Thoracic aorta (tissue), 2 donors: ENCODE results near the gene ADAMTS4. TPM values are rescaled to one million over a fixed set of nuclear protein-coding genes. Genes with fewer than 3 reads are reported as not detected.

Experiments
- ATAC-seq: fragments of 150-250 bp; one replicate; pipeline ENCODE4 v1.8.0; 2017; ENCODE audit warnings: low read depth; ENCODE audit not compliant: insufficient number of reproducible peaks, low FRiP score
- DNase-seq: peaks from one replicate; pipeline ENCODE4 v3.0.0-alpha.2; 2020; ENCODE audit warnings: low spot score
- H3K27ac ChIP-seq, 2 donors: fragments of 200-600 bp; sonication (generic); 1 replicate in 1 of 2; 2 replicates in 1 of 2; pipeline ENCODE4 v1.5.1; 2016; ENCODE audit warnings: mild to moderate bottlenecking in 2 of 2, moderate library complexity in 2 of 2
- H3K27me3 ChIP-seq: fragments of 200-600 bp; sonication (generic); replicated peaks from 2 replicates; pipeline ENCODE4 v1.6.0; 2016; ENCODE audit warnings: mild to moderate bottlenecking; ENCODE audit not compliant: insufficient read depth
- H3K36me3 ChIP-seq: fragments of 200-600 bp; sonication (generic); one replicate; pipeline ENCODE4 v1.5.1; 2016
- H3K4me1 ChIP-seq, 2 donors: fragments of 200-600 bp; sonication (generic); 1 replicate in 1 of 2; 2 replicates in 1 of 2; pipeline versions ENCODE4 v1.5.1 to v1.6.0; 2016; ENCODE audit warnings: low read depth in 2 of 2, mild to moderate bottlenecking in 1 of 2; ENCODE audit not compliant: control insufficient read depth in 1 of 2
- H3K4me3 ChIP-seq: fragments of 200-600 bp; sonication (generic); 2 replicates; pipeline ENCODE4 v1.5.1; 2016; ENCODE audit warnings: mild to moderate bottlenecking
- H3K9me3 ChIP-seq: fragments of 200-600 bp; sonication (generic); 2 replicates; pipeline ENCODE4 v1.5.1; 2016
- CTCF ChIP-seq: fragments of 200-600 bp; sonication (generic); IDR thresholded peaks from one replicate; pipeline ENCODE4 v1.5.1; 2019; ENCODE audit warnings: antibody characterized with exemption
- total RNA-seq, 2 donors: library from RNA; depleted of rRNA; stranded (reverse); fragments of >200 nt; gene quantifications; one replicate each; pipeline versions ENCODE4 v1.1.0 to v1.2.3, GENCODE V29; 2016

ADAMTS4 gene
- total RNA-seq, 2 donors from 2014 or later = 15.0 to 171 TPM

- Histone ChIP-seq H3K4me3 (peak within 1 kb of the TSS; percentile 90), H3K9me3 (no peaks in the 10 kb centered on the region), H3K27ac (peak within 1 kb of the TSS; percentile 89 to 91), H3K27me3 (no peaks in the 10 kb centered on the region), H3K4me1 (peaks cover 4 to 13% of the 10 kb centered on the region in 2 donors), H3K36me3 (peaks cover 4% of the 10 kb centered on the region)
- ATAC-seq = peak; percentile 93
- peak; percentile 44 for DNase-seq
- TF ChIP-seq CTCF = no peak
Observed at GRCh38 chr1:161153682-161154337, 45.0 kb downstream of the ADAMTS4 start, which contains the start of gene UFC1. Gene UFC1, plus strand, starts transcription at chr1:161153978. Its CDS starts 20 bp downstream, at chr1:161153998.

- Histone ChIP-seq H3K27me3 (no peaks in the 10 kb centered on the region), H3K36me3 (peaks cover 3% of the 10 kb centered on the region), H3K4me1 (peaks cover 4 to 10% of the 10 kb centered on the region in 2 donors), H3K27ac (peak overlapping the region; percentile 89 to 91), H3K9me3 (no peaks in the 10 kb centered on the region), H3K4me3 (peak overlapping the region; percentile 90)
- no peak for TF ChIP-seq CTCF
- DNase-seq (no peak), ATAC-seq (no peak)
Observed at GRCh38 chr1:161153176-161153575, 45.7 kb downstream of the ADAMTS4 start.

GRCh38 chr1:161145832-161146231 lies 53.0 kb downstream of the ADAMTS4 start:
- H3K4me3 ChIP-seq = no peak overlapping the region
- TF ChIP-seq CTCF = no peak
- no peaks in the 10 kb centered on the region for H3K36me3 ChIP-seq
- no peaks in the 10 kb centered on the region for H3K9me3 ChIP-seq
- H3K27me3 ChIP-seq = no peaks in the 10 kb centered on the region
- H3K27ac ChIP-seq = no peak overlapping the region
- DNase-seq (no peak), ATAC-seq (no peak)
- no peaks in the 10 kb centered on the region for H3K4me1 ChIP-seq

GRCh38 chr1:161140755-161141400 lies 58.0 kb downstream of the ADAMTS4 start:
- ATAC-seq (no peak), DNase-seq (no peak)
- Histone ChIP-seq H3K27ac (no peak overlapping the region), H3K9me3 (no peaks in the 10 kb centered on the region), H3K36me3 (no peaks in the 10 kb centered on the region), H3K4me3 (no peak overlapping the region), H3K4me1 (no peaks in the 10 kb centered on the region), H3K27me3 (no peaks in the 10 kb centered on the region)
- no peak for TF ChIP-seq CTCF

- no peak overlapping the region for H3K27ac ChIP-seq
- DNase-seq (no peak), ATAC-seq (no peak)
- TF ChIP-seq CTCF = peak; percentile 27
- H3K27me3 ChIP-seq = no peaks in the 10 kb centered on the region
- H3K4me1 ChIP-seq = no peaks in the 10 kb centered on the region
- no peaks in the 10 kb centered on the region for H3K9me3 ChIP-seq
- H3K36me3 ChIP-seq = no peaks in the 10 kb centered on the region
- H3K4me3 ChIP-seq = no peak overlapping the region
Observed at GRCh38 chr1:161139766-161140165, 59.1 kb downstream of the ADAMTS4 start.
